Skeletal muscle tissue (tissue), 4 donors: Measurements from ENCODE around the gene ATRX. TPM values are rescaled to one million over a fixed set of nuclear protein-coding genes. Genes with fewer than 3 reads are reported as not detected.
A peak's percentile ranks its signal among the peaks of the same experiment; 100 is the strongest.
"Not testable (repeated sequence)": the region's sequence is repeated elsewhere in the genome, so short reads cannot be mapped to it uniquely, and the experiment has no call there.

Source experiments
- H3K27ac ChIP-seq: one replicate; pipeline ENCODE4 v1.7.0; 2013; ENCODE audit warnings: mild to moderate bottlenecking, low read depth, low read length, inconsistent platforms
- H3K27me3 ChIP-seq, 3 donors: one replicate each; pipeline ENCODE4 v1.7.0; 2013; ENCODE audit warnings: low read length in 3 of 3; ENCODE audit not compliant: control insufficient read depth in 3 of 3, insufficient read depth in 3 of 3
- H3K36me3 ChIP-seq, 3 donors: one replicate each; pipeline ENCODE4 v1.7.0; 2013; ENCODE audit warnings: low read length in 3 of 3; ENCODE audit not compliant: control insufficient read depth in 3 of 3, insufficient read depth in 3 of 3
- H3K4me1 ChIP-seq, 3 donors: one replicate each; pipeline ENCODE4 v1.7.0; 2013; ENCODE audit warnings: low read length in 3 of 3, mild to moderate bottlenecking in 3 of 3; ENCODE audit not compliant: control insufficient read depth in 3 of 3, insufficient read depth in 3 of 3
- H3K4me3 ChIP-seq, 3 donors: one replicate each; pipeline ENCODE4 v1.7.0; 2013; ENCODE audit warnings: low read length in 3 of 3
- H3K9ac ChIP-seq, 3 donors: one replicate each; pipeline ENCODE4 v1.7.0; 2013; ENCODE audit warnings: low read length in 3 of 3, mild to moderate bottlenecking in 3 of 3, moderate library complexity in 2 of 3, low read depth in 1 of 3
- H3K9me3 ChIP-seq, 3 donors: one replicate each; pipeline ENCODE4 v1.7.0; 2013; ENCODE audit warnings: low read length in 3 of 3; ENCODE audit not compliant: control insufficient read depth in 3 of 3
- total RNA-seq: library from RNA; depleted of rRNA; stranded (reverse); fragments of >200 nt; gene quantifications from one replicate; pipeline ENCODE4 v1.2.3, GENCODE V29; 2014
- donor health status: Osteomylitis.

Gene ATRX
- total RNA-seq, 1 donor from 2014 or later, result 77.2 TPM

DNA sequence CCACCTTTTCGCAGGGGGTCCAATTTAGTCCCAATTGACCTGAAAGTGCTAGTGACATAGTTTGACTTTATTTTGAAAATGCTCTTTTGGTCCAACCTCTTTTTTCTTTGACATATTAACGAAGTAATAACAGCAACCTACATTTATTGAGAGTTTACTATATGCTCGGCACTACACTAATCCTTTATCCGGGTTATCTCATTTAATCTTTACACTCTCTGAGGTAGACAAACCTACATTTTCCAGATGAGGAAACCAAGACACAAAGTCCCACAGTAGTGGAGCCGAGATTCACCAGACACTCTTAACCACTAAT lies 307 bp upstream of the ATRX start:
- Histone ChIP-seq H3K36me3 (no peaks in the 10 kb centered on the region), H3K9me3 (no peaks in the 10 kb centered on the region), H3K4me1 (peaks cover 0 to 7% (median 0%) of the 10 kb centered on the region in 3 donors), H3K27ac (peak overlapping the region; percentile 88), H3K27me3 (no peaks in the 10 kb centered on the region), H3K9ac (peak overlapping the region; percentile 51 to 89 (median 89)), H3K4me3 (peak overlapping the region; percentile 79 to 85 (median 82))

GRCh38 chrX:77779695-77780094 lies 6.3 kb downstream of the ATRX start:
- peaks cover 0 to 6% (median 0%) of the 10 kb centered on the region in 3 donors for H3K4me1 ChIP-seq
- no peaks in the 10 kb centered on the region for H3K27me3 ChIP-seq
- H3K9me3 ChIP-seq, result no peaks in the 10 kb centered on the region
- H3K36me3 ChIP-seq, result no peaks in the 10 kb centered on the region
- no peak overlapping the region for H3K27ac ChIP-seq
- no peak overlapping the region for H3K9ac ChIP-seq
- no peak overlapping the region for H3K4me3 ChIP-seq

DNA sequence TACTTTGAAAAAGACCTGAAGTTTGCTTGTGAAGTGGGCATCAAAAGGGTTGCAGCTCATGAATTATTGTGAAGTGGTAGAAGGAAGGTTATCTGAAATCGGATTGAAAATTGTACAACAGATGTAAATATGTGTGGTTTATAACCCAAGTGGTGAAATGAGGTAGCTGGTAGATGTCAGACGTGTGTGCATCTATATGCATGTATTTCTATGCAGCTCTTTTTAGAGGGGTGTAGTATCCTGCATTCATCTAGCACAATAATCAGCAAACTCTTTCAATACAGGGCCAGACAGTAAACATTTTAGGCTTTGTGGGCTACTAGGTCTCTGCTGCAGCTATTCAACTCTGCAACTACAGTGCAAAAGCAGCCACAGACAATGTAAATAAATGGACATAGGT lies 9.4 kb downstream of the ATRX start:
- Histone ChIP-seq H3K36me3 (no peaks in the 10 kb centered on the region), H3K27me3 (no peaks in the 10 kb centered on the region), H3K4me1 (no peaks in the 10 kb centered on the region), H3K9me3 (no peaks in the 10 kb centered on the region), H3K4me3 (no peak overlapping the region), H3K27ac (no peak overlapping the region), H3K9ac (no peak overlapping the region)

- Histone ChIP-seq H3K9ac (no peak overlapping the region), H3K4me3 (no peak overlapping the region), H3K4me1 (no peaks in the 10 kb centered on the region), H3K27ac (no peak overlapping the region), H3K9me3 (no peaks in the 10 kb centered on the region), H3K27me3 (no peaks in the 10 kb centered on the region), H3K36me3 (no peaks in the 10 kb centered on the region)
Observed at GRCh38 chrX:77771601-77772000, 14.4 kb downstream of the ATRX start.

DNA sequence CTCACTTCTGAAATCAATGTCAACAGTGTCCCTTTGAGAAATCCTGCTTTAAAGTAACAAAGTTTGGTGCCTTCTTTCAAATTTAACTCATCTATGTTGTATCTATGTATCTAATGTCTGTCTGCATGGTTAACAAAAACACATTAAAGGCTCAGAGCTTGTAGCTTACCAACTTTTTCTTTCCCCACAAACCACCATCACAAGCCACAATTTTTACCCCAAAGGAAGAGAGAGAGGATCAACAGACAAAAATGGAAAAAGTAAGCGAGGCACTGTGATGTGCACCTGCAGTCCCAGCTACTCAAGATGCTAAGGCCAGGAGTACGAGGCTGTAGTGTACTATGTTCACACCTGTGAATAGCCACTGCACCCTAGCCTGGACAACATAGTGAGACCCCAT lies 17.2 kb downstream of the ATRX start:
- Histone ChIP-seq H3K27ac (no peak overlapping the region), H3K4me3 (no peak overlapping the region), H3K36me3 (no peaks in the 10 kb centered on the region), H3K9me3 (no peaks in the 10 kb centered on the region), H3K27me3 (no peaks in the 10 kb centered on the region), H3K9ac (no peak overlapping the region), H3K4me1 (no peaks in the 10 kb centered on the region)

- H3K4me3 ChIP-seq, H3K9me3 ChIP-seq, H3K27me3 ChIP-seq, H3K9ac ChIP-seq, H3K4me1 ChIP-seq, H3K27ac ChIP-seq, H3K36me3 ChIP-seq: not testable (repeated sequence)
Observed at GRCh38 chrX:77766212-77766611, 19.8 kb downstream of the ATRX start.

DNA sequence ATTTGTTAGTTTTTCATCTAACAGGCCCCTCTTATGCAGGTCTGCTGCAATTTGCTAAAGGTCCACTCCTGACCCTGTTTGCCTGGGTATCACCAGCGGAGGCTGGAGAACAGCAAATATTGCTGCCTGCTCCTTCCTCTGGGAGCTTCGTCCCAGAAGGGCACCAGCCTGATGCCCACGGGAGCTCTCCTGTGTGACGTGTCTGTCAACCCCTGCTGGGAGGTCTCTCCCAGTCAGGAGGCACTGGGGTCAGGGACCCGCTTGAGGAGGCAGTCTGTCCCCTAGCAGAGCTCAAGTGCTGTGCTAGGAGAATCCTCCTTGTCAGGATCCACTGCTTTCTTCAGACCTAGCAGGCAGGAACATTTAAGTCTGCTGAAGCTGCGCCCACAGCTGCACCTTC lies 30.5 kb downstream of the ATRX start:
- no peaks in the 10 kb centered on the region for H3K27me3 ChIP-seq
- H3K9ac ChIP-seq, result no peak overlapping the region
- H3K27ac ChIP-seq, result no peak overlapping the region
- H3K36me3 ChIP-seq, result no peaks in the 10 kb centered on the region
- H3K4me1 ChIP-seq, result no peaks in the 10 kb centered on the region
- no peaks in the 10 kb centered on the region for H3K9me3 ChIP-seq
- H3K4me3 ChIP-seq, result no peak overlapping the region

GRCh38 chrX:77753942-77754341 lies 32.1 kb downstream of the ATRX start:
- H3K27ac ChIP-seq, result not testable (repeated sequence)

DNA sequence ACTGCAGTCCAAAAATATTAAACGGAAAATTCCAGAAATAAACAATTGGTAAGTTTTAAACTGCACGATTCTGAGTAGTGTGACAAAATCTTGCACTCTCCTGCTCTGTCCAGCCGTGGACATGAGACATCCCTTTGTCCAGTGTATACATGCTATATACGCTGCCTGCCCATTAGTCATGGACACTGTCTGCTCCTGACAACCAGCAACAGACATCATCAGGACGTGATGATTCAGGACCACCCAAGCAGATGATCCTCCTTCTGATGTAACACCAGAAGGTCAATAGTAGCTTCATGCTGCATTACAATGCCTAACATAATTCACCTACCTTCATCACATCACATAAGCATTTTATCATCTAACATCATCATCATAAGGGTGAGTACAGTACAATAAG lies 36.3 kb downstream of the ATRX start:
- no peak overlapping the region for H3K27ac ChIP-seq
- no peaks in the 10 kb centered on the region for H3K27me3 ChIP-seq
- no peak overlapping the region for H3K4me3 ChIP-seq
- H3K9me3 ChIP-seq, result no peaks in the 10 kb centered on the region
- H3K36me3 ChIP-seq, result no peaks in the 10 kb centered on the region
- no peak overlapping the region for H3K9ac ChIP-seq
- H3K4me1 ChIP-seq, result peaks cover 0 to 1% (median 0%) of the 10 kb centered on the region in 3 donors

More at GRCh38 chrX:77753942-77754341, 32.1 kb downstream of the ATRX start:
- H3K36me3 ChIP-seq, H3K4me3 ChIP-seq, H3K27me3 ChIP-seq, H3K9ac ChIP-seq, H3K9me3 ChIP-seq, H3K4me1 ChIP-seq: not testable (repeated sequence)

DNA sequence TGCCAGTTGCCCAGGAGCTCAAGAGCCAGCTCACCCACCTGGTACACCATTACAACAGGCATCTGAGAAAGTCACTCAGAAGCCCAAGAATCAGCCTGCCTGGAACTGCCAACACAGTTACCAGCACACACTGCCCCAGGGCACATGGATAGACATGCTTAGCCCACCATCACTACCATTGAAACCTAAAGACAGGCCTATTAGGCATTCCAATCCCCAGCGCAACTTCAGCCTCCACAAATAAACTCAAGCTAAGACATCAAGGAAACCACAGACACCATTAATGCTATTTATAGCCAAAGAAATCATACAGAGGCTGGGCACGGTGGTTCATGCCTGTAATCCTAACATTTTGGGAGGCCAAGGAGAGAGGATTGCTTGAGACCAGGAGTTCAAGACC lies 42.3 kb downstream of the ATRX start:
- Histone ChIP-seq H3K36me3 (no peaks in the 10 kb centered on the region), H3K4me3 (no peak overlapping the region), H3K27ac (peak overlapping the region; percentile 15), H3K9me3 (no peaks in the 10 kb centered on the region), H3K27me3 (no peaks in the 10 kb centered on the region), H3K4me1 (peaks cover 18% of the 10 kb centered on the region in 3 donors), H3K9ac (no peak overlapping the region)
